NT2/D1 (cell line): Measurements from ENCODE around the gene SFSWAP.
"Not testable (repeated sequence)": the region's sequence is repeated elsewhere in the genome, so short reads cannot be mapped to it uniquely, and the experiment has no call there.

Experiments used
- SUZ12 ChIP-seq: IDR thresholded peaks from 2 replicates; pipeline ENCODE4 v1.6.1; 2011; ENCODE audit not compliant: insufficient read length, insufficient read depth; ENCODE audit errors: extremely low read depth
- YY1 ChIP-seq: IDR thresholded peaks from 2 replicates; pipeline ENCODE4 v1.6.1; 2011; ENCODE audit not compliant: insufficient read length, insufficient read depth
- ZNF274 ChIP-seq: IDR thresholded peaks from 2 replicates; pipeline ENCODE4 v1.6.1; 2011; ENCODE audit warnings: mild to moderate bottlenecking, low read depth, low read length

GRCh38 chr12:131661986-131662288, 49.0 kb upstream of the SFSWAP start:
- not testable (repeated sequence) for TF ChIP-seq YY1, ZNF274, SUZ12
